HG03565 (cell line): ENCODE measurements around the gene KLK12.

Experiments
- ATAC-seq: cut with Tn5 transposase; IDR thresholded peaks from one replicate; pipeline ENCODE4 v1.9.1; 2021; ENCODE audit warnings: mild to moderate bottlenecking, moderate library complexity; ENCODE audit not compliant: unreplicated experiment

KLK12 gene

GRCh38 chr19:51034704-51035103 lies at the start of gene KLK12:
TSS of gene KLK12 (minus strand) at chr19:51035002. CDS start at chr19:51034621, 381 bp downstream.
- ATAC-seq: no peak

GRCh38 chr19:51084505-51084904 lies 49.7 kb upstream of the KLK12 start:
- ATAC-seq: no peak

- ATAC-seq: no peak
These were observed 49.0 kb upstream of the KLK12 start for GRCh38 chr19:51083783-51084182.

- ATAC-seq: no peak
These were observed 48.4 kb upstream of the KLK12 start for GRCh38 chr19:51083181-51083580.

GRCh38 chr19:51082611-51083010 lies 47.8 kb upstream of the KLK12 start, which contains the start of gene KLK14:
TSS of gene KLK14 (minus strand) at chr19:51082887. CDS start at chr19:51082614, 273 bp downstream.
- ATAC-seq: no peak

GRCh38 chr19:51081476-51081875 lies 46.7 kb upstream of the KLK12 start:
- ATAC-seq: no peak

GRCh38 chr19:51079481-51080110 lies 44.8 kb upstream of the KLK12 start:
- no peak for ATAC-seq

GRCh38 chr19:51078731-51079130 lies 43.9 kb upstream of the KLK12 start:
- no peak for ATAC-seq

GRCh38 chr19:51078104-51078503 lies 43.3 kb upstream of the KLK12 start:
- ATAC-seq: no peak

- ATAC-seq: no peak
These were observed 41.9 kb upstream of the KLK12 start for GRCh38 chr19:51076631-51077213.

- no peak for ATAC-seq
These were observed 41.2 kb upstream of the KLK12 start for GRCh38 chr19:51075998-51076397.

GRCh38 chr19:51071095-51071405 lies 36.2 kb upstream of the KLK12 start:
- ATAC-seq: no peak

GRCh38 chr19:51070334-51071094 lies 35.7 kb upstream of the KLK12 start:
- no peak for ATAC-seq

GRCh38 chr19:51066393-51067186 lies 31.8 kb upstream of the KLK12 start:
- ATAC-seq: no peak

GRCh38 chr19:51065221-51065960 lies 30.6 kb upstream of the KLK12 start:
- ATAC-seq: no peak

GRCh38 chr19:51064534-51065220 lies 29.9 kb upstream of the KLK12 start, which contains the start of gene KLK13:
TSS of gene KLK13 (minus strand) at chr19:51065092. CDS start at chr19:51065067, 25 bp downstream.
- ATAC-seq: no peak

- ATAC-seq: no peak
These were observed 28.9 kb upstream of the KLK12 start for GRCh38 chr19:51063664-51064063.

- ATAC-seq: no peak
These were observed 26.2 kb upstream of the KLK12 start for GRCh38 chr19:51060973-51061372.

GRCh38 chr19:51060336-51060735 lies 25.5 kb upstream of the KLK12 start:
- no peak for ATAC-seq

- no peak for ATAC-seq
These were observed 24.9 kb upstream of the KLK12 start for GRCh38 chr19:51059715-51060114.
